ENCODE measurements around the gene HIRA. TPM values are rescaled to one million over a fixed set of nuclear protein-coding genes. Genes with fewer than 3 reads are reported as not detected.

Gene HIRA
- total RNA-seq, 1 donor from 2014 or later = 32.7 TPM

- no peak for DNase-seq
- H3K36me3 Mint-ChIP-seq (ENCODE audit: low read depth) = peaks cover 71% of the 10 kb centered on the region
- no peak for ATAC-seq (ENCODE audit: low read depth)
- no peaks in the 10 kb centered on the region for H3K9me3 Mint-ChIP-seq
- no peaks in the 10 kb centered on the region for H3K27me3 Mint-ChIP-seq
- H3K4me3 Mint-ChIP-seq = no peak overlapping the region
- intact Hi-C loops (cut with micrococcal nuclease) = no loop called here
- H3K4me1 Mint-ChIP-seq = no peaks in the 10 kb centered on the region
- no peak overlapping the region for H3K27ac Mint-ChIP-seq
- POLR2A ChIA-PET = interaction anchor here (0.7 kb wide), 1 partner anchor 31 kb away, joined by 6 read pairs; no protein-coding TSS in a partner anchor
- TF ChIP-seq CTCF (IDR thresholded peaks at IDR 0.05) = no peak
- CTCF ChIA-PET = no interaction called here
These were observed 32.9 kb downstream of the HIRA start for GRCh38 chr22:19398652-19399051.

GRCh38 chr22:19398206-19398605 is 33.3 kb downstream of the HIRA start:
- no peaks in the 10 kb centered on the region for H3K27me3 Mint-ChIP-seq
- ATAC-seq (ENCODE audit: low read depth) = no peak
- no peak for TF ChIP-seq CTCF (IDR thresholded peaks at IDR 0.05)
- H3K4me1 Mint-ChIP-seq = no peaks in the 10 kb centered on the region
- POLR2A ChIA-PET = no interaction called here
- H3K36me3 Mint-ChIP-seq (ENCODE audit: low read depth) = peaks cover 76% of the 10 kb centered on the region
- intact Hi-C loops (cut with micrococcal nuclease) = no loop called here
- no peak overlapping the region for H3K4me3 Mint-ChIP-seq
- H3K27ac Mint-ChIP-seq = no peak overlapping the region
- no peaks in the 10 kb centered on the region for H3K9me3 Mint-ChIP-seq
- no peak for DNase-seq
- CTCF ChIA-PET = no interaction called here

- POLR2A ChIA-PET = no interaction called here
- Mint-ChIP-seq H3K9me3 (no peaks in the 10 kb centered on the region), H3K27me3 (no peaks in the 10 kb centered on the region), H3K4me1 (no peaks in the 10 kb centered on the region), H3K27ac (no peak overlapping the region), H3K4me3 (no peak overlapping the region), H3K36me3 (ENCODE audit: low read depth) (peaks cover 79% of the 10 kb centered on the region)
- DNase-seq = no peak
- CTCF ChIA-PET = no interaction called here
- no peak for TF ChIP-seq CTCF (IDR thresholded peaks at IDR 0.05)
- ATAC-seq (ENCODE audit: low read depth) = no peak
- intact Hi-C loops (cut with micrococcal nuclease) = no loop called here
These were observed 33.8 kb downstream of the HIRA start for GRCh38 chr22:19397734-19398104.

GRCh38 chr22:19396934-19397733 is 34.4 kb downstream of the HIRA start:
- H3K27ac Mint-ChIP-seq = no peak overlapping the region
- H3K27me3 Mint-ChIP-seq = no peaks in the 10 kb centered on the region
- no peak for TF ChIP-seq CTCF (IDR thresholded peaks at IDR 0.05)
- peaks cover 80% of the 10 kb centered on the region for H3K36me3 Mint-ChIP-seq (ENCODE audit: low read depth)
- no peak for ATAC-seq (ENCODE audit: low read depth)
- POLR2A ChIA-PET = no interaction called here
- intact Hi-C loops (cut with micrococcal nuclease) = no loop called here
- CTCF ChIA-PET = no interaction called here
- H3K4me1 Mint-ChIP-seq = no peaks in the 10 kb centered on the region
- no peak overlapping the region for H3K4me3 Mint-ChIP-seq
- DNase-seq = no peak
- no peaks in the 10 kb centered on the region for H3K9me3 Mint-ChIP-seq

GRCh38 chr22:19396561-19396933 is 35.0 kb downstream of the HIRA start:
- Mint-ChIP-seq H3K27ac (no peak overlapping the region), H3K4me1 (no peaks in the 10 kb centered on the region), H3K36me3 (ENCODE audit: low read depth) (peaks cover 80% of the 10 kb centered on the region), H3K27me3 (no peaks in the 10 kb centered on the region), H3K9me3 (no peaks in the 10 kb centered on the region), H3K4me3 (no peak overlapping the region)
- intact Hi-C loops (cut with micrococcal nuclease) = no loop called here
- ChIA-PET CTCF (no interaction called here), POLR2A (no interaction called here)
- TF ChIP-seq CTCF (IDR thresholded peaks at IDR 0.05) = no peak
- DNase-seq (no peak), ATAC-seq (ENCODE audit: low read depth) (no peak)

Measured in activated B cell treated with CpG ODN at 0.5 μM for 24 hours (primary cell).